ENCODE data around the gene RPRML. TPM values are rescaled to one million over a fixed set of nuclear protein-coding genes. Genes with fewer than 3 reads are reported as not detected.

The RPRML gene
- total and polyA plus RNA-seq, 2 donors (not counting 1 experiment from before 2014, with no cell fraction given): 0.89 TPM; not detected in 1

GRCh38 chr17:46984341-46984740 is 5.3 kb upstream of the RPRML start:
- H3K27me3 ChIP-seq (replicated peaks in 1 of 4; ENCODE audit: control extremely low read depth in 1 of 4, control insufficient read depth in 3 of 4, insufficient read depth in 4 of 4, low read length in 3 of 4): peaks cover 0 to 15% (median 5%) of the 10 kb centered on the region in 4 experiments
- WGBS (ENCODE audit: insufficient coverage): 54% methylated on average over 5 of the region's 6 CpGs
- Mint-ChIP-seq H3K27me3 (peaks cover 15% of the 10 kb centered on the region), H3K4me3 (no peak overlapping the region), H3K27ac (no peak overlapping the region), H3K9me3 (ENCODE audit: insufficient read depth) (no peaks in the 10 kb centered on the region), H3K4me1 (peaks cover 24% of the 10 kb centered on the region)
- H3K27ac ChIP-seq (ENCODE audit: low read length in 2 of 2): no peak overlapping the region
- H3K4me1 ChIP-seq (ENCODE audit: control insufficient read depth in 2 of 2, insufficient read depth in 2 of 2, low read length in 2 of 2): peaks cover 3 to 5% of the 10 kb centered on the region in 2 donors
- H3K9me3 ChIP-seq (ENCODE audit: control extremely low read depth in 1 of 3, control insufficient read depth in 2 of 3, insufficient read depth in 1 of 3, low read length in 2 of 3): peaks cover 0 to 2% (median 0%) of the 10 kb centered on the region in 3 donors
- no peaks in the 10 kb centered on the region for H3K79me2 ChIP-seq (ENCODE audit: control insufficient read depth, insufficient read depth, low read length)
- ChIA-PET CTCF (interaction anchor here (0.6 to 1.4 kb wide), 2 partner anchors 17 to 42 kb away, joined by 3 to 5 read pairs; no protein-coding TSS in a partner anchor), POLR2A (interaction anchor here (0.6 kb wide), 1 partner anchor 8 kb away, joined by 5 read pairs; no protein-coding TSS in a partner anchor)
- no peaks in the 10 kb centered on the region for H3K36me3 ChIP-seq (replicated peaks in 1 of 2; ENCODE audit: control extremely low read depth in 1 of 2, control insufficient read depth in 1 of 2, extremely low read depth in 1 of 2, insufficient read depth in 2 of 2, low read length in 1 of 2)
- no peak overlapping the region for H3K4me3 ChIP-seq (ENCODE audit: control extremely low read depth in 1 of 5, extremely low read depth in 1 of 5, insufficient read depth in 1 of 5, low read depth in 2 of 5, low read length in 4 of 5)
- intact Hi-C loops (cut with micrococcal nuclease): no loop called here
- ATAC-seq (ENCODE audit: low read depth): no peak
- H3K9ac ChIP-seq (ENCODE audit: low read length): no peak overlapping the region
- DNase-seq: no peak
- H2AFZ ChIP-seq (ENCODE audit: insufficient read depth, low read depth, low read length, poor library complexity, severe bottlenecking): no peak overlapping the region
- H3K4me2 ChIP-seq (replicated peaks; ENCODE audit: low read depth, low read length, poor library complexity, severe bottlenecking): no peak overlapping the region
- TF ChIP-seq EZH2 (IDR thresholded peaks at IDR 0.05; ENCODE audit: borderline replicate concordance, insufficient read depth, low read depth, low read length, poor library complexity, severe bottlenecking) (no peak), CTCF (IDR thresholded peaks at IDR 0.05) (no peak)
- no peaks in the 10 kb centered on the region for H4K20me1 ChIP-seq (ENCODE audit: control insufficient read depth, insufficient read depth, low read length, poor library complexity, severe bottlenecking)

GRCh38 chr17:46983782-46984181 is 4.7 kb upstream of the RPRML start:
- ChIA-PET CTCF (interaction anchor here (0.6 to 1.8 kb wide), 3 partner anchors 17 to 42 kb away, joined by 3 to 7 read pairs (median 5); no protein-coding TSS in a partner anchor), POLR2A (interaction anchor here (0.6 kb wide), 1 partner anchor 9 kb away, joined by 5 read pairs; no protein-coding TSS in a partner anchor)
- no peak overlapping the region for H3K27ac Mint-ChIP-seq
- Histone ChIP-seq H3K4me2 (replicated peaks; ENCODE audit: low read depth, low read length, poor library complexity, severe bottlenecking) (no peak overlapping the region), H4K20me1 (ENCODE audit: control insufficient read depth, insufficient read depth, low read length, poor library complexity, severe bottlenecking) (no peaks in the 10 kb centered on the region), H3K4me1 (ENCODE audit: control insufficient read depth in 2 of 2, insufficient read depth in 2 of 2, low read length in 2 of 2) (peaks cover 5 to 7% of the 10 kb centered on the region in 2 donors), H3K9ac (ENCODE audit: low read length) (no peak overlapping the region), H3K36me3 (replicated peaks in 1 of 2; ENCODE audit: control extremely low read depth in 1 of 2, control insufficient read depth in 1 of 2, extremely low read depth in 1 of 2, insufficient read depth in 2 of 2, low read length in 1 of 2) (no peaks in the 10 kb centered on the region), H3K27ac (ENCODE audit: low read length in 2 of 2) (no peak overlapping the region), H3K79me2 (ENCODE audit: control insufficient read depth, insufficient read depth, low read length) (no peaks in the 10 kb centered on the region), H3K9me3 (ENCODE audit: control extremely low read depth in 1 of 3, control insufficient read depth in 2 of 3, insufficient read depth in 1 of 3, low read length in 2 of 3) (peaks cover 0 to 2% (median 0%) of the 10 kb centered on the region in 3 donors), H3K4me3 (ENCODE audit: control extremely low read depth in 1 of 5, extremely low read depth in 1 of 5, insufficient read depth in 1 of 5, low read depth in 2 of 5, low read length in 4 of 5) (no peak overlapping the region), H3K27me3 (replicated peaks in 1 of 4; ENCODE audit: control extremely low read depth in 1 of 4, control insufficient read depth in 3 of 4, insufficient read depth in 4 of 4, low read length in 3 of 4) (peaks cover 0 to 17% (median 6%) of the 10 kb centered on the region in 4 experiments), H2AFZ (ENCODE audit: insufficient read depth, low read depth, low read length, poor library complexity, severe bottlenecking) (no peak overlapping the region)
- no peak for ATAC-seq (ENCODE audit: low read depth)
- H3K27me3 Mint-ChIP-seq: peaks cover 15% of the 10 kb centered on the region
- DNase-seq: no peak
- no peaks in the 10 kb centered on the region for H3K9me3 Mint-ChIP-seq (ENCODE audit: insufficient read depth)
- H3K4me3 Mint-ChIP-seq: no peak overlapping the region
- TF ChIP-seq EZH2 (IDR thresholded peaks at IDR 0.05; ENCODE audit: borderline replicate concordance, insufficient read depth, low read depth, low read length, poor library complexity, severe bottlenecking): no peak
- no peak for TF ChIP-seq CTCF (IDR thresholded peaks at IDR 0.05)
- 77% methylated on average over 5 of the region's 6 CpGs for WGBS (ENCODE audit: insufficient coverage)
- peaks cover 25% of the 10 kb centered on the region for H3K4me1 Mint-ChIP-seq
- intact Hi-C loops (cut with micrococcal nuclease): no loop called here

All from B cell (primary cell).